GM21737 (cell line): ENCODE results near the gene MKNK2.
"Not testable (repeated sequence)": the region's sequence is repeated elsewhere in the genome, so short reads cannot be mapped to it uniquely, and the experiment has no call there.

Experiments
- ATAC-seq: cut with Tn5 transposase; IDR thresholded peaks from one replicate; pipeline ENCODE4 v1.9.1; 2021; ENCODE audit warnings: mild to moderate bottlenecking, moderate library complexity; ENCODE audit not compliant: unreplicated experiment

The MKNK2 gene

DNA sequence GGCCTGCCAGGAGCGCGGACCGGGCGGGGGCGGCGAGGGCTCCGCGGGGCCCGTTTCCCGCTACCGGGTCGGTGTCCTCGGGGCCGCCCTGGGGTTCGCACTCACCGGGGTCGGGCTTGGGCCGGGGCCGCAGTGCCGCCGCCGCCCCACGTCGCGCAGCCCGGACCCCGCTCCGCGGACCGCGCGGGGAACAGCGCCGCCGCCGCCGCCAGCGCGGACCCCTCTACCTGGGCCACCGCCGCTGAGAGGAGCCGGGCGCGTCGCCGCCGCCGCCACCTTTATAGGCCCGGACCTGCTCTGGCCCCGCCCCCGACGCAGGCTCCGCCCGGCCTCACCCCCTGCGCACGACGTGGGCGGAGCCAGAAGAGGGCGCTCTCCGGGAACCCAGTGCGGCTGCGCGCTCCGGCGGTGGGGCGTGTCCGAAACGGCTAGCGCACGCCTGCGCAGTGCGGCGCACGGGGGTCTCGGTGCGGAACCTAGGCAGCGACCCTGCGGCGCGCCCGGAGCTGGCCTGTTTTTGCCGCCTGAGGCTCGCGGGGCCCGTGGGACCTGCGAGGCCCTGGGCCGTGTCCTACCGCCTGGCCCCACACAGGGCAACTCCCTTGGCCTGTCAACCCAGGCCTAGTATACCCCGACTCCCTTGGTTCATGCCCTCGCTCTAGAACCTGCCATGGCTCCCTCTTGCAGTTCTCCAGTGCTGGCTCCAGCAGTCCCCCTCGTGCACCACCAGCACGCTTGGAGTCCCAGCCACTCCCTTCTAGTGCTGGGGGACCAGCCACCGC lies at the start of gene MKNK2:
TSS of gene MKNK2 (minus strand) at position 254 of the 782 bp plus-strand sequence. CDS start 393 bp downstream, outside the sequence.
- peak; percentile 46 for ATAC-seq

DNA sequence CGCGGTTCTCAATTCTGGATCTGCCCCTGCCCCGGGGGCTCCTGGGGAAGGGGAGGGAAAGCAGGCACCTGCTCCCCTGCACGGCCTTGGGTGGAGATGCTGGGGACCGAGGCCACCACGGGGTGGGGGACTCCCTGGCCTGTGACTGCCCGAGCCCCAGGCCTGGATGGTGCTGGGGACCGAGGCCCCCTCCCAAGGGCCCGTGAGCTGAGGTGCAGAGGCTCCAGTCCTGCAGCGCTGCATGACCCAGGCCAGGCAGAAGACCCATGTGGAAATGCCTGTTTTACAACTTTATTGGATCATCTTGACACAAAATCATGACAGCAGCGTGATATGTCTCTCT lies 49.6 kb upstream of the MKNK2 start:
- ATAC-seq: no peak

DNA sequence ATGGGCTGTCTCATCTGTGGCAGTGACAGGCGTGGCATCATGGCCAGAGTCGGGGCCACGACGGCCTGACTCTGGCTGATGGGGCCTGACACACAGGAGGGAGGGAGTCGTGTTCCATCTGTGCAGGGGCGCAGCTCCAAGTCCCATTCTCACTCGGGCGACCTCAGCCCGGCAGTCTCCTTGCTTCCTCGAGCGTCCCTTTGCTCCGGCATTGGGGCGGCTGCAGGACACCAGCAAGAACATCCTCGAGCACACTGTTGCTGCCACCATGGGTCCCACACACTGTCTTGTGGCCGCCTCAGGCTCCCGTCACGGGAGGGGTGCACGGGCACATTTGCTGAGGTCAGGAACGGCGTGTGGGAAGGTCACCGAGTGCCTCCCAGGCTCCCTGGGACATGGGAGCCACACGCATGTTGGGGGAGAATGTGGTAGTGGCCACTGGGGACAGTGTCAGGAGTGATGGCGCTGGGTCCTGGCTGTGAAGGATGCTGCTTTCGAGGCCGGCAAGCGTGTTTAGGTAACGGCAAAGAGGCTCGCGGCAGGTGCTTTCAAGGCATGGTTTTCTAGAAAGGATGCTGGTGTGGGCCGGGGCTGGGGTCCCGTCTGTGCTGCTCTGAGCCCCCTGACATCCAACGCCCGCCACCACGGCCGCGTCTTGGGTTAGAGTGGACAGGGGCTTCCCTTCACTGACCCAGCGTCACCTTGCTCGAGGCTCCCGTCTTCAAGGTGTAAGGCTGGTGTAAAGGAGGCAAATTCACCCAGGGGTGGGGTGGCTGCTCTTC lies 49.1 kb upstream of the MKNK2 start:
- ATAC-seq: no peak

DNA sequence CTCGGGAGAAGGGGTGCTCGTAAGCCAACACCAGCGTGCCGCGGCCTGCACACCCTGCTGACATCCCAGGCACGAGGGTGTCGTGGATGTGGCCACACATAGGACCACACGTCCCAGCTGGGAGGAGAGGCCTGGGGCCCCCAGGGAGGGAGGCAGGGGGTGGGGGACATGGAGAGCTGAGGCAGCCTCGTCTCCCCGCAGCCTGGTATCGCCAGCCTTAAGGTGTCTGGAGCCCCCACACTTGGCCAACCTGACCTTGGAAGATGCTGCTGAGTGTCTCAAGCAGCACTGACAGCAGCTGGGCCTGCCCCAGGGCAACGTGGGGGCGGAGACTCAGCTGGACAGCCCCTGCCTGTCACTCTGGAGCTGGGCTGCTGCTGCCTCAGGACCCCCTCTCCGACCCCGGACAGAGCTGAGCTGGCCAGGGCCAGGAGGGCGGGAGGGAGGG lies 48.0 kb upstream of the MKNK2 start:
- no peak for ATAC-seq

DNA sequence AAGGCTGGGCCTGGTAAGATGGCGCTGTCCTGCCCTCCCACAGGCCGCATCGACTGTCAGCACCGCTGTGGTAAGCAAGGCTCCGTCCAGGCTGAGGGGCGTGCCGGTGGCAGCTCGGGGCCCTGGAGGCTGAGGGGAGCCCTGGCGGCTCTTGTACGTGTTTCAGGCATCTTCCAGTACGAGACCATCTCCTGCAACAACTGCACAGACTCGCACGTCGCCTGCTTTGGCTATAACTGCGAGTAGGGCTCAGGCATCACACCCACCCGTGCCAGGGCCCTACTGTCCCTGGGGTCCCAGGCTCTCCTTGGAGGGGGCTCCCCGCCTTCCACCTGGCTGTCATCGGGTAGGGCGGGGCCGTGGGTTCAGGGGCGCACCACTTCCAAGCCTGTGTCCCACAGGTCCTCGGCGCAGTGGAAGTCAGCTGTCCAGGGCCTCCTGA lies 46.9 kb upstream of the MKNK2 start:
- ATAC-seq: no peak

DNA sequence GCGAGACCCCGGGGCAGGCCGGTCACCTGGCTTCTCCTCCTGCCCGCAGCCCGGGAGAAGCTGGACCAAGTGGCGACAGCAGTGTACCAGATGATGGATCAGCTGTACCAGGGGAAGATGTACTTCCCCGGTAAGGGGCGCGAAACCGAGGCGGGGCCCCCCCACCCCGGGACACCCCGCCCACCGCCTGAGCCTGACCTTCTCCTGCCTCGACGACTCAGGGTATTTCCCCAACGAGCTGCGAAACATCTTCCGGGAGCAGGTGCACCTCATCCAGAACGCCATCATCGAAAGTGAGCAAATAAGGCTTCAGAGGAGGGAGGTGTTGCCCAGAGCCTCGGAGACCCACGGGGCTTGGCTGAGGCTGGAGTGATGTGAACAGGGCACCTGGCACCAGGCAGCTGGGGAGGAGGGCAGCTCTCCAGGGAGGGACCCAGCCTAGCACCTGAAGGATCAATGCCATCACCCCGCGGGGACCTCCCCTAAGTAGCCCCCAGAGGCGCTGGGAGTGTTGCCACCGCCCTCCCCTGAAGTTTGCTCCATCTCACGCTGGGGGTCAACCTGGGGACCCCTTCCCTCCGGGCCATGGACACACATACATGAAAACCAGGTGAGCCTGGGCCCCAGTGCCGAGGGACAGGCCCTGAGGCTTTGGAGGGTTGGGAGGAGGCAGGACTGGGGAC lies 46.3 kb upstream of the MKNK2 start:
- peak; percentile 2 for ATAC-seq

DNA sequence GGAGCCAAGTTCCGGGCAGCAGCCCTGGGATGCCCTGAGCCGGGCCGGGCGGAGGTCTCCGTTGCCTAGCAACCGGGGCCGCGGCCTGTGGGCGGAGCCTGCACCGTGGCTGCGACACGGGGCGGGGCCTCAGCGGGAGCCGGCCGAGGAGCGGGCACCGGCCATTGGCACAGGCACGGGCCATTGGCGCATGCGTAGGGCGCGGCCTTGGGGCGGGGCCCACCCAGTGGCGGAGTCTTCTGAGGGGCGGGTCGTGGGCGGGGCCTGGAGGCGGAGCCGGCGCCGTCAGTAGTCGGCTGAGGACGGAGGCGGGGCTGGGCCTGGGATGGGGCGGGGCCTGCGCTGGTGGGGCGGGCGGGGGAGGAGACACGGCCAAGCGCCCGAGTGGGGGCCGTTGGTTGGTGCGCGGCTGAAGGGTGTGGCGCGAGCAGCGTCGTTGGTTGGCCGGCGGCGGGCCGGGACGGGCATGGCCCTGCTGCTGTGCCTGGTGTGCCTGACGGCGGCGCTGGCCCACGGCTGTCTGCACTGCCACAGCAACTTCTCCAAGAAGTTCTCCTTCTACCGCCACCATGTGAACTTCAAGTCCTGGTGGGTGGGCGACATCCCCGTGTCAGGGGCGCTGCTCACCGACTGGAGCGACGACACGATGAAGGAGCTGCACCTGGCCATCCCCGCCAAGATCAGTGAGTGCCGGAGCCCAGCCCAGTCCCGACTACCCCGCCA lies 45.6 kb upstream of the MKNK2 start, which contains the start of gene IZUMO4:
TSS of gene IZUMO4 (plus strand) at position 436 of the 723 bp plus-strand sequence. CDS start at position 467, 31 bp downstream.
- ATAC-seq: peak; percentile 55

DNA sequence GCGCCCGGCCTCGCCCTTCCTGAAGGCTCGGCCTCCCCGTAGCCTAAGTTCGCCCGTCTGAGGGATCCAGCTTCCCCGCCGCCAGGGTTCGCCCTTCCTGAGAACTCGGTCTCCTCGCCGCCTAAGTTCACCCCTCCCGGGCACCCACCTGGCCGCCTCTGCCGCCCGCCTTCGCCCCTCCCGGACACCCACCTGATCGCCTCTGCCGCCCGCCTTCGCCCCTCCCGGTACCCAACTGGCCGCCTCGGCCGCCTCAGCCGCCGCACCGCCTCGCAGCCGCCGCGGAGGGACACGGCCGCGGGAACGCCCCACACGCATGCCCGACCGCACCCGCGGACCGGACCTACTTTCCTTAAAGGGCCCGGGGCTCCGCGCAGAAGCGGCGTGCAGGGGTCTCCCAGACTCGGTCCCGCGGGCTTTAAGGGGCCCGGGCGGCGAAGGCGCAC lies 45.0 kb upstream of the MKNK2 start, which contains the start of gene MOB3A:
TSS of gene MOB3A (minus strand) at position 293 of the 446 bp plus-strand sequence. CDS start 17,766 bp downstream, outside the sequence.
- peak; percentile 34 for ATAC-seq

DNA sequence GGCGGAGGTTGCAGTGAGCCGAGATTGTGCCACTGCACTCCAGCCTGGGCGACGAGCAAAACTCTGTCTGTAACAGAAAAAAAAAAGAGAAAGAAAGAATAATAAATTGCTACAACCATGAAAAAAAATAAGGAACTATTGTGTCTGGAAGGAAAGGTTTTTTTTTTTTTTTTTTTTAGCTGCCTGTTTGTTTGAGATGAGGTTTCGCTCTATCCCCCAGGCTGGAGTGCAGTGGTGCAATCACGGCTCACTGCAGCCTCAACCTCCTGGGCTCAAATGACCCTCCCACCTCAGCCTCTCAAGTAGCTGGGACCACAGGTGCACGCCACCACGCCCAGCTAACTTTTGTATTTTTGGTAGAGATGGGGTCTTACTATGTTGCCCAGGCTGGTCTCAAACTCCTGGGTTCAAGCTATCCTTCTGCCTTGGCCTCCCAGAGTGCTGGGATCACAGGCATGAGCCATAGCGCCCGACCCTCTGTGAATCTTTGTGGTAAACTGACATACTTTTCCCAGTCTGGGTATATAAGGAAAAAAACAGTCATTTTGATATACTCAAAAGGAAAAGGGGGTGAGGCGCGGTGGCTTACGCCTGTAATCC lies 41.0 kb upstream of the MKNK2 start:
- ATAC-seq: not testable (repeated sequence)

DNA sequence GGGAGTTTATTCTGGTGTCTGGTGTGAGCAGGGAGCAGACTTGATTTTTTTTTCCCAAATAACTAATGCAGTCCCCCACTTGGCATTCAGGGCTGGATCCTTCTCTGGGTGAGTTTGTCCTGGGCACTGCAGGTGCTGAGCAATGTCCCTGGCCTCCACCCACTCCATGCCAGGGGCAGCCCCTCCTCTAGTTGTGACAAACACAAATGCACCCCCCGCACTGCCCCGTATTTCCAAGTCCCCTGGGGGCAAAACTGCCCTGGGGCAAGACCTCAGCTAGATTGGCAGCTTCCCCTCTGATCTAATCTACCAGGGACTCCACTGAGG lies 38.6 kb upstream of the MKNK2 start:
- peak; percentile 1 for ATAC-seq

DNA sequence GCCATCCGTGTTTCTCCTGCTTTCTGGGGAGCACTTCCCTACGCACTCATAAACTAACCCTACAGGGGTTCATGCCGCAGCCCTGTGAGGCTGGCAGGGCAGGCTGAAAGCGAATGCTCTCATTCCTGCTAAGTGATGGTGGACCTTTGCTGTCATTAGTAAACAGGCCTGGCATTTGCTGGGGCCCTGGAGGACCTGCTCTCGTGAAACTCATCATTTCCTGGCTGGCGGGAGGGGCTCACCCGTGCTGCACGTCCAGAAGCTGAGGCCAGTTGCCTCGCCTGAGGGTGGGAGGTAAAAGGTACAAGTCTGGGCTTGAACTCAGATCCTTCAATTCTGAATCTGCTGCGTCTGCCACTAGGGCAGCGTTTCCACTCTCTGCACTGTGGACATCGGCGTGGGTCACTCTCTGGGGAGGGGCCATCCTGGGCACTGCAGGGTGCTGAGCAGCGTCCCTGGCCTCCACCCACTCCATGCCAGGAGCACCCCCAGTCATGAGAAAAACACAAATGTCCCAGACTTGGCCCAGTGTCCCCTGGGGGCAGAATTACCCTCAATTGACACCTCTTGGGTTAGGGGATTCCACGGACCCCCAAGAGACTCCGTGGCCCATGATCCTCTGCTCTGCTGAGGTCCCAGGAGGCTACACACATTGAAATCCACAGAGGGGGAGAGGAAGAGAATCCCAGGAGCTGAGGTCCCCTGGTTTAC lies 38.1 kb upstream of the MKNK2 start:
- no peak for ATAC-seq

DNA sequence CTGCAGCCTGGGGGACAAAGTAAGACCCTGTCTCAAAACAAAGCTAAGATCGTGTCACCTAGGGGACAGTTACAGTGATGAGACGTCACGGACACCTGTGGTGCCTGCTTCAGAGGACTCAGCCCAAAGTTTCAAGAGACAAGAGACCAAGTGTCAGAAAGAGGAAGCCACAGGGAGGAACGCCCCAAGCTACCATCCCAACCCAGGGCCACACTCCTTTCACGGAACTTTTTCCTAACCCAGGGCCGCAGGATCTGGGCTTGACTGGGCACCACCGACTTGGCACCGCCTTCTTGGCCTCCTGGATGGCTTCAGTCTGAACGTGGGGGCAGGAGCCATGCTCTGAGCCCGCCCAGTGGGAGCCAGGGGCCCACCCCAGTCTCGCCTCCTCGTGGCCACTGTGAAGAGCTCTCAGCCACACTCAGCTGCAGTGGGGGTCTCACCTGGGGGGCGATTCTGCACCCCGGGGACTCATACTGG lies 36.6 kb upstream of the MKNK2 start:
- no peak for ATAC-seq

DNA sequence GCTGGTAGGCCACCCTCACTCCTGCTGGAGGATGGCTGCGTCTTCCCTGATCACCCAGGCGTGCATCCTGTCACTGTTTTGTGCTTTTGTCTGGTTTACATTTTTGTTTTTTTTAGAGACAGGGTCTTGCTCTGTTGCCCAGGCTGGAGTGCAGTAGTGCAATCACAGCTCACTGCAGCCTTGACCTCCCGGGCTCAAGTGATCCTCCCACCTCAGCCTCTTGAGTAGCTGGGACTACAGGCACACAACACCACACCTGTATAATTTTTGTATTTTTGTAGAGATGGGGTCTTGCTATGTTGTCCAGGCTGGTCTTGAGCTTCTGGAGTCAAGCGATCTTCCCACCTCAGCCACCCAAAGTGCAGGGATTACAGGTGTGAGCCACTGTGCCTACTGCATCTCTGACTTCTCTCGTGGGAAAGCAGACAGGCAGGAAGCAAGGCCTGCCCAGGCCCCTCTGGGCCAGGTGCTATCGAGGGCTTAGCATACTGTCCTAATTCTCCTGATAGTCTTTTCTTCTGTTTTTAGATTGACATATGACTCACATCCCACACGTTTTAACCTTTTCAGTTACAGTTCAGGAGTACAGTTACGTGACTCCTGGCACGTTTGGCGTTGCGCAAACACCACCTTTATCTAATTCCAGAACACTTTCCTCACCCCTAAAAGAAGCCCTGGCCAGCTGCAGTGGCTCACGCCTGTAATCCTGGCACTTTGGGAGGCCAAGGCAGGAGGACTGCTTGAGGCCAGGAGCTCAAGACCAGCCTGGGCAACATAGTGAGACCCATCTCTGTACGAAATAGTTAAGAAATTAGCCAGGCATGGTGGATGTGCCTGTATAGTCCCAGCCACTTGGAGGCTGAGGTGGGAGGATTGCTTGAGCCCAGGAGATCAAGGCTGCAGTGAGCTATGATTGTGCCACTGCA lies 35.9 kb upstream of the MKNK2 start:
- ATAC-seq: not testable (repeated sequence)

DNA sequence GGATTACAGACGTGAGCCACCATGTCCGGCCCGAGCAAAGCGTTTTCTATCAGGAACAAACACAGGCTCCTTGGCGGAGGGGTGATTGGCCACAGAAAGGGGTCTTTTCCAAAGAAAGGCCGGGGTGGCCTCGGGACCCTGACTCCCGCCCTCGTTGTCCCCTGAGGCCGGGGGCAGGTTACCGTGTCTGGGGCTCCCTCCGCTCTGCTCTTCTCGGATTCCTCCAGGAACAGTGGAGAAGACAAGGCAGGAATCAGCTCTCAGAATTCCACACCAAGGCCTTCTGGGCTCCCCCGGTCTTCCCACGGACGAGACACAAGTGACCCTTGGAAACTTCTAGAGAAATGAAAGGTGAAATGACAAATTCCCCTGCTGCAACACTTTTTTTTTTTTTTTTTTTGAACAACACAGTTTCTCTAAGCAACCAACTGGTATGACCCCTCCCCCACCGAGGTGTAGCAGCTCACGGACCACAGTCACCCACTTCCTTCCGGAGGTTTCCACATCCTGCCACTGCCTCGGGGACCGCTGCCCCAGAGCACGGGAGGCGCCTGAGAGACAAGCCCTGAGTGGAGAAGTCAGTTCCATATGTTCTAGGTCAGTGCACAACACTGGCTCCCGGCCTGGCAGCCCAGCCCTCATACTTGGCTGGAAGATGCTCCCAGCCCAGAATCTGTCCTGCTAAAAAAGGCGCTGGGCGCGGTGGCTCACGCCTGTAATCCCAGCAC lies 34.1 kb upstream of the MKNK2 start:
- no peak for ATAC-seq

DNA sequence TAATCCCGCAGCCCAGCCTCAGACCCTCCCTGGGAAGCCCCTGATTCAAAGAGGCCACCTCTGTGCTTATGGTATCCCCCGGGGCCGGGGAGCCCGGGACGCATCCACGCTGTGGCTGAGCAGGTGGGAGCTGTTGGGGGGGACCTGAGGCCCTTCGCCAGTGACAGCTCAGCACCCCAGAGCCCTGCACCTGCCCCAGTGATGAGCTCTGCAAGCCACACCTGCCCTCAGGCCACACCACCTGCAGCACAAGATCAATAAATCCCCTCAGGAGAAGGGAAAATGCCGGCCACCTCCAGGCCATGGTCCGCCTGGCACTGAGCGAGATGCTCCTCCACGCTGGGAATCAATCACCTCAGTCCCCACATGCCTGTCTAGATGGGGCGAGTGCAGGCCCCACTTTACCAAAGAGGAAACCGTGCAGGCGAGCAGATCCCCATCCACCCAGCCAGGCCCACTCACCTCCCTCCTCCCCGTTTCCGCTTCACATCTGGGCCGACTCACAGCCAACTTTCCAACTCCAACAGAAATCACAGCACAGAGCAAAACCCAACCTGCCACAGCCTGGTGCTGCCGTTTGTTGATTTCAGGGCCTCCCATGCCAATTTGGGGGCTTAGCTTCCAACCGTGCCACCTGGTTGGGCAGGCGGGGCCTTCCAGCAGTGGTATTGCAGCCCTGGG lies 32.3 kb upstream of the MKNK2 start:
- ATAC-seq: no peak

DNA sequence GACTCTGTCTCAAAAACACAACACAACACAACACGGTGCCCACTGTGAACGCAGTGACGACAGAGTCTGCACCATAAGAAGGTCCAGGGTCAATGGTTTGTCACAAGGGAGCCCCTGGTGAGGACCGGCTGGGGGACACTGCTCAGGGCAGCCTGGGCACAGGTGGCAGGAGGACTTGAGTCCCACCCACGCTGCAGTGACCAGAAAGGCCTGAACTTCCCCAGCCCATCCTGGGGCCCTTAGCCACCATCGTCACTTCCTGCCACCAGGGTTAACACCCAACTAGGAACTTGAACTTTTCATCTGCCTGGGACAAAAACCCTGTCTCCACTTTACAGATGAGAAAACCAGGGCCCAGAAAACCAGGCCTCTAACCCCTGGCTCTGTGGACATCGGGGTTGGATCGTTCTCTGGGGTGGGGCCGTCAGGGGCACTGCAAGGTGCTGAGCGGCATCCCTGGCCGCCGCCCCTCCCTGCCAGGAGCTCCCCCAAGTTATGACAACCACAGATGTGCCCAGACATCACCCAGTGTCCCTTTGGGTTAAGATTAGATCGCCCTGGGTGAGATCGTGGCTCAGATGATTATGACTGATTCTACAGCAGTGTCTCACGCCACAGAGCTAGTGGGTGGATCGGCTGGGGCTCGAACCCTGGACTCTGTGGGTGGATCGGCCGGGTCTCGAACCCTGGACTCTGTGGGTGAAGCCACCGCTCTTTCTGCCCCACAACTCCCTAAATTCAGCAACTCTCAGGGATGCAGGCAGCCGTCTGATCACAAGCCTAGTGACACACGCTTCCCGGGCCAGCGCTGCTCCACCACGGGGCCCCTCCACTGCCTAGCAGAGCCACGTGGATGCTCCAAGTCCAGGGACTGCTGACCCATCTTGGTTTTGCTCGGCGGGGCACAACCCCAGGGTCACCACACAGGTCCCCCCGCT lies 31.1 kb upstream of the MKNK2 start:
- ATAC-seq: no peak
